Ovary (tissue), 9 donors: ENCODE data around the gene ASIP. TPM values are rescaled to one million over a fixed set of nuclear protein-coding genes. Genes with fewer than 3 reads are reported as not detected.
"Not testable (repeated sequence)": the region's sequence is repeated elsewhere in the genome, so short reads cannot be mapped to it uniquely, and the experiment has no call there.

Experiments used
- DNase-seq, 5 donors: peaks; one replicate each; pipeline ENCODE4 v3.0.0-alpha.2; 2019 to 2020
- H3K27ac ChIP-seq, 2 donors: fragments of 200-600 bp; one replicate each; pipeline versions ENCODE4 v1.5.1 to v1.8.0; 2019 to 2022
- H3K27me3 ChIP-seq: fragments of 200-600 bp; one replicate; pipeline ENCODE4 v1.8.0; 2022
- H3K36me3 ChIP-seq: fragments of 200-600 bp; sonication (generic); one replicate; pipeline ENCODE4 v1.5.1; 2019
- H3K4me1 ChIP-seq: one replicate; pipeline ENCODE4 v1.8.1; 2013; ENCODE audit warnings: mild to moderate bottlenecking, moderate library complexity; ENCODE audit not compliant: insufficient read depth
- H3K4me3 ChIP-seq: fragments of 200-600 bp; sonication (generic); one replicate; pipeline ENCODE4 v1.5.1; 2017
- H3K9me3 ChIP-seq, 2 donors: fragments of 200-600 bp in 1 of 2; sonication (generic) in 1 of 2; one replicate each; pipeline versions ENCODE4 v1.5.1 to v1.8.1; 2013 to 2019; ENCODE audit warnings: mild to moderate bottlenecking in 1 of 2, moderate library complexity in 1 of 2
- CTCF ChIP-seq, 3 donors: fragments of 450-650 bp in 2 of 3; fragments of 200-600 bp in 1 of 3; IDR thresholded peaks; one replicate each; pipeline versions ENCODE4 v1.5.1 to v1.8.0; 2016 to 2022; ENCODE audit warnings: antibody characterized with exemption in 3 of 3, mild to moderate bottlenecking in 1 of 3
- EP300 ChIP-seq: sonication (generic); formaldehyde crosslinking; IDR thresholded peaks from one replicate; pipeline ENCODE4 v1.6.1; 2017; ENCODE audit warnings: antibody characterized with exemption
- POLR2A ChIP-seq: fragments of 450-650 bp; IDR thresholded peaks from one replicate; pipeline ENCODE4 v1.6.1; 2017; ENCODE audit warnings: antibody characterized with exemption, mild to moderate bottlenecking, moderate library complexity
- WGBS, 3 donors: extraction: QIAGEN DNeasy Blood & Tissue Kit in 1 of 3; methylation state at CpG; one replicate each; pipeline versions ENCODE4 v1.1.5 to v1.1.7; 2013 to 2017; 5-methylcytosine and 5-hydroxymethylcytosine counted together
- intact Hi-C, 4 donors: fragments of 100-400 bp; cut with DNase I; formaldehyde crosslinking; loops; one replicate each; pipeline versions ENCODE4 v1.11.0 to v1.15.1; 2022 to 2023
- polyA plus RNA-seq, 2 donors: library from polyadenylated mRNA; stranded (reverse); fragments of 200-250 nt in 1 of 2; fragments of 350-450 nt in 1 of 2; fragmentation: Illumina TruSeq in 1 of 2; extraction: RNeasy Lipid Tissue Mini Kit (QIAGEN cat#74804) in 1 of 2; gene quantifications; one replicate each; pipeline ENCODE4 v1.2.3, GENCODE V29; 2013 to 2014
- total RNA-seq, 7 donors: library from RNA; depleted of rRNA in 2 of 7; stranded (reverse); fragments of >200 nt in 2 of 7; fragmentation: NEBNext Ultra II Directional in 3 of 7; extraction: Animal tissue kit (Norgen Biotek cat#: 25700) in 3 of 7; gene quantifications; one replicate each; pipeline versions ENCODE4 v1.1.0 to v1.2.4, GENCODE V29; 2016 to 2023
- donor health status: DM: no; HTN: no; CAD: no; lungs with moderate emphysema.
- donor health status: DM: no; HTN: no; CAD: no.
- donor health status: Bipolar disorder and iron deficiency.
- donor health status: DM: yes; HTN: yes; CAD: no.
- donor health status: DM: no; HTN: no; CAD: no.
- donor health status: DM: yes; HTN: yes; CAD: no.

Gene ASIP
- total and polyA plus RNA-seq, 9 donors = 0.37 to 57.1 (median 22.5) TPM

- WGBS, 3 donors = 52 to 69% (median 57%) methylated on average over 4 of the region's 4 CpGs
- TF ChIP-seq POLR2A = no peak
- no peak for TF ChIP-seq CTCF (IDR thresholded peaks at IDR 0.05)
- no peak for TF ChIP-seq EP300
- H3K4me3 ChIP-seq = no peak overlapping the region
Measured at GRCh38 chr20:34201531-34201930, 39.7 kb upstream of the ASIP start.

GRCh38 chr20:34205172-34205880 lies 35.9 kb upstream of the ASIP start:
- intact Hi-C loops, H3K4me3 ChIP-seq, H3K36me3 ChIP-seq, H3K27me3 ChIP-seq, H3K4me1 ChIP-seq, DNase-seq, H3K9me3 ChIP-seq, H3K27ac ChIP-seq: not testable (repeated sequence)
- WGBS, 3 donors = 74 to 79% (median 75%) methylated on average over 21 of the region's 21 CpGs

More at GRCh38 chr20:34201531-34201930, 39.7 kb upstream of the ASIP start:
- H3K27ac ChIP-seq = no peak overlapping the region
- H3K27me3 ChIP-seq = no peaks in the 10 kb centered on the region
- no peaks in the 10 kb centered on the region for H3K4me1 ChIP-seq
- intact Hi-C loops = no loop called here
- H3K9me3 ChIP-seq = no peaks in the 10 kb centered on the region
- H3K36me3 ChIP-seq = no peaks in the 10 kb centered on the region
- no peak for DNase-seq

- no peaks in the 10 kb centered on the region for H3K27me3 ChIP-seq
- no peak overlapping the region for H3K4me3 ChIP-seq
- H3K36me3 ChIP-seq = no peaks in the 10 kb centered on the region
- no peaks in the 10 kb centered on the region for H3K9me3 ChIP-seq
- 34 to 36% (median 35%) methylated on average over 3 of the region's 3 CpGs for WGBS, 3 donors
- no peak for TF ChIP-seq EP300
- TF ChIP-seq POLR2A = no peak
- TF ChIP-seq CTCF (IDR thresholded peaks at IDR 0.05) = no peak
- no peak overlapping the region for H3K27ac ChIP-seq
- intact Hi-C loops = no loop called here
- no peaks in the 10 kb centered on the region for H3K4me1 ChIP-seq
- no peak for DNase-seq
Measured at GRCh38 chr20:34209111-34209510, 32.1 kb upstream of the ASIP start.

GRCh38 chr20:34210271-34210670 lies 31.0 kb upstream of the ASIP start:
- H3K36me3 ChIP-seq = no peaks in the 10 kb centered on the region
- no peak for DNase-seq
- no peaks in the 10 kb centered on the region for H3K27me3 ChIP-seq
- H3K4me3 ChIP-seq = no peak overlapping the region
- intact Hi-C loops = no loop called here
- no peaks in the 10 kb centered on the region for H3K9me3 ChIP-seq
- H3K27ac ChIP-seq = no peak overlapping the region
- no peak for TF ChIP-seq POLR2A
- TF ChIP-seq CTCF (IDR thresholded peaks at IDR 0.05) = no peak
- TF ChIP-seq EP300 = no peak
- WGBS, 3 donors = 93 to 96% (median 94%) methylated on average over 4 of the region's 4 CpGs
- no peaks in the 10 kb centered on the region for H3K4me1 ChIP-seq

GRCh38 chr20:34211591-34211990 lies 29.6 kb upstream of the ASIP start:
- WGBS, 3 donors = 76 to 88% (median 78%) methylated on average over 2 of the region's 2 CpGs
- Histone ChIP-seq H3K36me3 (no peaks in the 10 kb centered on the region), H3K9me3 (no peaks in the 10 kb centered on the region), H3K27ac (no peak overlapping the region), H3K27me3 (no peaks in the 10 kb centered on the region), H3K4me1 (no peaks in the 10 kb centered on the region), H3K4me3 (no peak overlapping the region)
- intact Hi-C loops = no loop called here
- DNase-seq = no peak
- TF ChIP-seq CTCF (IDR thresholded peaks at IDR 0.05) (no peak), POLR2A (no peak), EP300 (no peak)
